GM12874 (cell line): ENCODE data around the gene GRIK3.

Experiments used
- CTCF ChIP-seq: IDR thresholded peaks from 2 replicates; pipeline ENCODE4 v1.5.1; 2011; ENCODE audit warnings: low read depth, mild to moderate bottlenecking, control low read depth, low read length, moderate library complexity; ENCODE audit not compliant: insufficient read depth

The GRIK3 gene

GRCh38 chr1:37043101-37043500, 8.8 kb upstream of the GRIK3 start:
- no peak for TF ChIP-seq CTCF

- no peak for TF ChIP-seq CTCF
Measured at GRCh38 chr1:37042506-37042905, 8.2 kb upstream of the GRIK3 start.

- TF ChIP-seq CTCF, result no peak
Measured at GRCh38 chr1:37041483-37041882, 7.2 kb upstream of the GRIK3 start.

- TF ChIP-seq CTCF, result no peak
Measured at GRCh38 chr1:37040773-37041172, 6.5 kb upstream of the GRIK3 start.

- TF ChIP-seq CTCF, result no peak
Measured at GRCh38 chr1:37040261-37040660, 5.9 kb upstream of the GRIK3 start.

GRCh38 chr1:37038227-37039093, 4.1 kb upstream of the GRIK3 start:
- TF ChIP-seq CTCF, result no peak

- no peak for TF ChIP-seq CTCF
Measured at GRCh38 chr1:37037690-37038089, 3.4 kb upstream of the GRIK3 start.
